SK-N-SH (cell line): ENCODE measurements around the gene EFCAB12. TPM values are rescaled to one million over a fixed set of nuclear protein-coding genes. Genes with fewer than 3 reads are reported as not detected.
A peak's percentile ranks its signal among the peaks of the same experiment; 100 is the strongest.

Experiments
- CTCF ChIA-PET: fragments of 300-600, 350-600 bp; formaldehyde crosslinking; extraction: SDS; loops from one replicate; lab custom pipeline; 2021; lab: Yijun Ruan, JAX
- POLR2A ChIA-PET: fragments of 350-600 bp; sonication (Branson Sonifier 250); formaldehyde crosslinking; extraction: SDS; loops from one replicate; lab custom pipeline; 2020; ENCODE audit warnings: antibody characterized with exemption, inconsistent platforms; lab: Yijun Ruan, JAX
- DNase-seq: peaks from one replicate; pipeline ENCODE4 v3.0.0; 2012
- H2AFZ ChIP-seq: fragments of 200-600 bp; sonication (generic); 2 replicates; pipeline ENCODE4 v1.8.1; 2016; ENCODE audit warnings: antibody characterized with exemption, mild to moderate bottlenecking, low read depth
- H3F3A ChIP-seq: fragments of 200-600 bp; sonication (generic); replicated peaks from 2 replicates; pipeline ENCODE3; 2016; ENCODE audit warnings: antibody characterized with exemption, mild to moderate bottlenecking; ENCODE audit not compliant: insufficient read depth
- H3K27ac ChIP-seq, 2 experiments: fragments of 200-500 bp in 1 of 2; fragments of 200-600 bp in 1 of 2; sonication (Bioruptor generic) in 1 of 2; sonication (generic), shearing (Covaris generic) in 1 of 2; 2 replicates each; pipeline versions ENCODE4 v1.5.1 to v1.6.1; 2014 to 2016; ENCODE audit warnings: low read depth in 2 of 2, inconsistent platforms in 1 of 2, low read length in 1 of 2, mild to moderate bottlenecking in 1 of 2, mixed read lengths in 1 of 2
- H3K27me3 ChIP-seq: fragments of 200-600 bp; sonication (generic), shearing (Covaris generic); 2 replicates; pipeline ENCODE4 v1.6.1; 2016; ENCODE audit warnings: mixed run types; ENCODE audit not compliant: insufficient read depth
- H3K36me3 ChIP-seq, 2 experiments: fragments of 200-500 bp in 1 of 2; fragments of 200-600 bp in 1 of 2; sonication (Bioruptor generic) in 1 of 2; sonication (generic) in 1 of 2; replicated peaks in 1 of 2; 2 replicates each; pipeline versions ENCODE3 to v1.5.1; 2014 to 2016; ENCODE audit warnings: low read length in 1 of 2, mild to moderate bottlenecking in 1 of 2; ENCODE audit not compliant: insufficient read depth in 2 of 2, control insufficient read depth in 1 of 2
- H3K4me1 ChIP-seq, 2 experiments: fragments of 200-500 bp in 1 of 2; fragments of 200-600 bp in 1 of 2; sonication (Bioruptor generic) in 1 of 2; sonication (generic), shearing (Covaris generic) in 1 of 2; 2 replicates each; pipeline versions ENCODE4 v1.5.1 to v1.6.1; 2014 to 2016; ENCODE audit warnings: low read depth in 1 of 2, low read length in 1 of 2, mixed run types in 1 of 2; ENCODE audit not compliant: insufficient read depth in 2 of 2, control insufficient read depth in 1 of 2
- H3K4me2 ChIP-seq: fragments of 200-600 bp; sonication (generic), shearing (Covaris generic); 2 replicates; pipeline ENCODE4 v1.6.1; 2017; ENCODE audit warnings: mixed run types
- H3K4me3 ChIP-seq, 2 experiments: fragments of 200-500 bp in 1 of 2; fragments of 200-600 bp in 1 of 2; sonication (Bioruptor generic) in 1 of 2; sonication (generic), shearing (Covaris generic) in 1 of 2; 2 replicates each; pipeline versions ENCODE4 v1.5.1 to v1.8.1; 2014 to 2016; ENCODE audit warnings: low read depth in 2 of 2, inconsistent platforms in 1 of 2, low read length in 1 of 2, mild to moderate bottlenecking in 1 of 2, mixed read lengths in 1 of 2, moderate library complexity in 1 of 2
- H3K79me2 ChIP-seq: fragments of 200-600 bp; sonication (generic); 2 replicates; pipeline ENCODE4 v1.8.1; 2017; ENCODE audit warnings: mild to moderate bottlenecking; ENCODE audit not compliant: insufficient read depth
- H3K9ac ChIP-seq: fragments of 200-600 bp; sonication (generic); 2 replicates; pipeline ENCODE4 v1.6.1; 2017; ENCODE audit warnings: mixed run types
- H3K9me2 ChIP-seq: fragments of 200-600 bp; sonication (generic); 2 replicates; pipeline ENCODE4 v1.6.1; 2017; ENCODE audit warnings: mixed run types
- H3K9me3 ChIP-seq: fragments of 200-600 bp; sonication (generic); 2 replicates; pipeline ENCODE4 v1.6.1; 2017; ENCODE audit warnings: mixed run types, mild to moderate bottlenecking, moderate library complexity
- H4K20me1 ChIP-seq: fragments of 200-600 bp; sonication (generic); 2 replicates; pipeline ENCODE4 v1.6.1; 2017; ENCODE audit warnings: mild to moderate bottlenecking, mixed run types; ENCODE audit not compliant: insufficient read depth
- CHD2 ChIP-seq: fragments of 150-350 bp; IDR thresholded peaks from 2 replicates; pipeline ENCODE4 v1.6.1; 2018; ENCODE audit warnings: low read length; ENCODE audit not compliant: partially characterized antibody
- EP300 ChIP-seq, 2 experiments: IDR thresholded peaks; 2 replicates each; pipeline versions ENCODE4 v1.4.0 to v1.6.1; 2012; ENCODE audit warnings: borderline replicate concordance in 1 of 2, low read depth in 1 of 2, low read length in 1 of 2
- EZH2phosphoT487 ChIP-seq: fragments of 200-600 bp; sonication (generic); IDR thresholded peaks from 2 replicates; pipeline ENCODE4 v1.6.1; 2017; ENCODE audit warnings: low read depth, mixed run types, mild to moderate bottlenecking, antibody characterized with exemption, moderate library complexity, borderline replicate concordance
- FOXJ3 ChIP-seq: sonication (generic); formaldehyde crosslinking; IDR thresholded peaks from 2 replicates; pipeline ENCODE4 v1.5.1; 2020; ENCODE audit warnings: mild to moderate bottlenecking, missing genetic modification reagents
- JUND ChIP-seq: IDR thresholded peaks from 2 replicates; pipeline ENCODE4 v1.4.0; 2012
- MXI1 ChIP-seq: IDR thresholded peaks from 2 replicates; pipeline ENCODE4 v1.6.1; 2012; ENCODE audit warnings: mild to moderate bottlenecking, low read depth, low read length, improper control_type of control experiment
- NFIC ChIP-seq: IDR thresholded peaks from 2 replicates; pipeline ENCODE4 v1.4.0; 2012; ENCODE audit warnings: borderline replicate concordance
- RAD21 ChIP-seq: IDR thresholded peaks from 2 replicates; pipeline ENCODE4 v1.6.1; 2012; ENCODE audit warnings: mild to moderate bottlenecking, low read length
- RXRA ChIP-seq: IDR thresholded peaks from 2 replicates; pipeline ENCODE4 v1.4.0; 2012; ENCODE audit warnings: low read depth, mild to moderate bottlenecking, borderline replicate concordance
- TAF1 ChIP-seq: IDR thresholded peaks from 2 replicates; pipeline ENCODE4 v1.6.1; 2012; ENCODE audit warnings: low read depth, mild to moderate bottlenecking, low read length, moderate library complexity, borderline replicate concordance
- WGBS: methylation state at CpG from one replicate; pipeline ENCODE4 v1.1.6; 2017; ENCODE audit warnings: low lambda C conversion rate; 5-methylcytosine and 5-hydroxymethylcytosine counted together
- polyA plus RNA-seq, 3 experiments: library from polyadenylated mRNA; depleted of rRNA; stranded (reverse); fragments of >200 nt; gene quantifications; 2 replicates each; pipeline ENCODE4 v1.2.3, GENCODE V29; 2012
- TF ChIP-seq, protein P1 (sequence below): IDR thresholded peaks from 2 replicates; pipeline ENCODE4 v1.4.0; 2012; ENCODE audit warnings: low read depth, borderline replicate concordance
- TF ChIP-seq, protein P2 (sequence below): IDR thresholded peaks from 2 replicates; pipeline ENCODE4 v1.4.0; 2012; ENCODE audit warnings: low read depth
- TF ChIP-seq, protein P3 (sequence below): fragments of 150-350 bp; IDR thresholded peaks from 2 replicates; pipeline ENCODE4 v1.6.1; 2017; ENCODE audit warnings: antibody characterized with exemption, low read length, low read depth, borderline replicate concordance
- TF ChIP-seq, protein P4 (sequence below): fragments of 200-600 bp; sonication (generic); IDR thresholded peaks from 2 replicates; pipeline ENCODE4 v1.6.1; 2017; ENCODE audit warnings: antibody characterized with exemption, mild to moderate bottlenecking, moderate library complexity

Gene EFCAB12
- polyA plus RNA-seq, 1 of the 3 experiments (the other 2 are of a cell fraction): 0.38 TPM

DNA sequence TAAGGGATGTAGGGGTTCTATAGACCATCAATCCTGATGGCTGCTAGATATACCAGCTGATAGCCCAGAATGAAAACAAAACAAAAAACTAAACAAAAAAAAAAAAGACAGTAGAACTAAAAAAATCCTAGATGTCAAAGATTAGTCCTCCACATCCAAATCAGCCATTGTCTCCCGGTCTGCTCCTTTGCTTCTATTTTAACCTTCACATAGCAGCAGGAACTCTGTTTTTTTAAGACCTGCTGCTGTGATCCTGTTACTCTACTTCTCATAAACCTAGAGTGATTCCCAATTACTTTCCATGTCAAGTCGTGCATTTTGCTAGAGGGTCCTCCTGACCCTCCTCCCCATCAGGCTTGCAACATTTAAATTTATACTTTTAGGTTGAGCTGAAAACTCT, 14.1 kb upstream of the EFCAB12 start:
- no peak for DNase-seq
- Histone ChIP-seq H2AFZ (peak overlapping the region; percentile 25; the same call in 1 of the 2 replicates), H3K79me2 (peaks cover 72% of the 10 kb centered on the region), H3K4me3 (no peak overlapping the region; a peak in 1 of 4 replicates), H3K4me1 (peaks cover 19 to 34% of the 10 kb centered on the region in 2 experiments; a peak in 3 of 4 replicates), H3F3A (peaks cover 13% of the 10 kb centered on the region), H3K27me3 (no peaks in the 10 kb centered on the region), H3K4me2 (peak overlapping the region; percentile 85), H3K9me3 (no peaks in the 10 kb centered on the region), H3K9me2 (no peaks in the 10 kb centered on the region), H3K9ac (peak overlapping the region; percentile 27; the same call in 1 of the 2 replicates), H4K20me1 (no peaks in the 10 kb centered on the region), H3K36me3 (peaks cover 7% of the 10 kb centered on the region in 2 experiments), H3K27ac (peak overlapping the region; percentile 83 to 91; a peak in 2 of 4 replicates)
- CTCF ChIA-PET: interaction anchor here (1.5 kb wide), 1 partner anchor 42 kb away, joined by 3 read pairs; no protein-coding TSS in a partner anchor
- POLR2A ChIA-PET: no interaction called here
- WGBS: 68% methylated on average over 2 of the region's 2 CpGs
- no peak for TF ChIP-seq RAD21
- TF ChIP-seq, protein P1, sequence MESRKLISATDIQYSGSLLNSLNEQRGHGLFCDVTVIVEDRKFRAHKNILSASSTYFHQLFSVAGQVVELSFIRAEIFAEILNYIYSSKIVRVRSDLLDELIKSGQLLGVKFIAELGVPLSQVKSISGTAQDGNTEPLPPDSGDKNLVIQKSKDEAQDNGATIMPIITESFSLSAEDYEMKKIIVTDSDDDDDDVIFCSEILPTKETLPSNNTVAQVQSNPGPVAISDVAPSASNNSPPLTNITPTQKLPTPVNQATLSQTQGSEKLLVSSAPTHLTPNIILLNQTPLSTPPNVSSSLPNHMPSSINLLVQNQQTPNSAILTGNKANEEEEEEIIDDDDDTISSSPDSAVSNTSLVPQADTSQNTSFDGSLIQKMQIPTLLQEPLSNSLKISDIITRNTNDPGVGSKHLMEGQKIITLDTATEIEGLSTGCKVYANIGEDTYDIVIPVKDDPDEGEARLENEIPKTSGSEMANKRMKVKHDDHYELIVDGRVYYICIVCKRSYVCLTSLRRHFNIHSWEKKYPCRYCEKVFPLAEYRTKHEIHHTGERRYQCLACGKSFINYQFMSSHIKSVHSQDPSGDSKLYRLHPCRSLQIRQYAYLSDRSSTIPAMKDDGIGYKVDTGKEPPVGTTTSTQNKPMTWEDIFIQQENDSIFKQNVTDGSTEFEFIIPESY: no peak
- no peak for TF ChIP-seq JUND
- TF ChIP-seq, protein P2, sequence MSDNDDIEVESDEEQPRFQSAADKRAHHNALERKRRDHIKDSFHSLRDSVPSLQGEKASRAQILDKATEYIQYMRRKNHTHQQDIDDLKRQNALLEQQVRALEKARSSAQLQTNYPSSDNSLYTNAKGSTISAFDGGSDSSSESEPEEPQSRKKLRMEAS: no peak
- no peak for TF ChIP-seq EP300 (IDR thresholded peaks at IDR 0.05; ENCODE audit: borderline replicate concordance in 1 of 2, low read depth in 1 of 2, low read length in 1 of 2)
- TF ChIP-seq FOXJ3: no peak
- TF ChIP-seq MXI1: no peak
- TF ChIP-seq CHD2: no peak
- TF ChIP-seq, protein P3, sequence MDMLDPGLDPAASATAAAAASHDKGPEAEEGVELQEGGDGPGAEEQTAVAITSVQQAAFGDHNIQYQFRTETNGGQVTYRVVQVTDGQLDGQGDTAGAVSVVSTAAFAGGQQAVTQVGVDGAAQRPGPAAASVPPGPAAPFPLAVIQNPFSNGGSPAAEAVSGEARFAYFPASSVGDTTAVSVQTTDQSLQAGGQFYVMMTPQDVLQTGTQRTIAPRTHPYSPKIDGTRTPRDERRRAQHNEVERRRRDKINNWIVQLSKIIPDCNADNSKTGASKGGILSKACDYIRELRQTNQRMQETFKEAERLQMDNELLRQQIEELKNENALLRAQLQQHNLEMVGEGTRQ: no peak
- no peak for TF ChIP-seq EZH2phosphoT487
- TF ChIP-seq TAF1: no peak
- no peak for TF ChIP-seq NFIC
- TF ChIP-seq RXRA: no peak
- TF ChIP-seq, protein P4, sequence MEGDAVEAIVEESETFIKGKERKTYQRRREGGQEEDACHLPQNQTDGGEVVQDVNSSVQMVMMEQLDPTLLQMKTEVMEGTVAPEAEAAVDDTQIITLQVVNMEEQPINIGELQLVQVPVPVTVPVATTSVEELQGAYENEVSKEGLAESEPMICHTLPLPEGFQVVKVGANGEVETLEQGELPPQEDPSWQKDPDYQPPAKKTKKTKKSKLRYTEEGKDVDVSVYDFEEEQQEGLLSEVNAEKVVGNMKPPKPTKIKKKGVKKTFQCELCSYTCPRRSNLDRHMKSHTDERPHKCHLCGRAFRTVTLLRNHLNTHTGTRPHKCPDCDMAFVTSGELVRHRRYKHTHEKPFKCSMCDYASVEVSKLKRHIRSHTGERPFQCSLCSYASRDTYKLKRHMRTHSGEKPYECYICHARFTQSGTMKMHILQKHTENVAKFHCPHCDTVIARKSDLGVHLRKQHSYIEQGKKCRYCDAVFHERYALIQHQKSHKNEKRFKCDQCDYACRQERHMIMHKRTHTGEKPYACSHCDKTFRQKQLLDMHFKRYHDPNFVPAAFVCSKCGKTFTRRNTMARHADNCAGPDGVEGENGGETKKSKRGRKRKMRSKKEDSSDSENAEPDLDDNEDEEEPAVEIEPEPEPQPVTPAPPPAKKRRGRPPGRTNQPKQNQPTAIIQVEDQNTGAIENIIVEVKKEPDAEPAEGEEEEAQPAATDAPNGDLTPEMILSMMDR: no peak
